Activated T-helper 1 cell treated with Interleukin-2 at 50 U/mL for 16 hours (primary cell): ENCODE results near the gene RGMA.
"Not testable (repeated sequence)": the region's sequence is repeated elsewhere in the genome, so short reads cannot be mapped to it uniquely, and the experiment has no call there.

ENCODE experiments used
- DNase-seq: peaks from one replicate; pipeline ENCODE4 v3.0.0-alpha.2; 2020; ENCODE audit warnings: low read depth

The RGMA gene

DNA sequence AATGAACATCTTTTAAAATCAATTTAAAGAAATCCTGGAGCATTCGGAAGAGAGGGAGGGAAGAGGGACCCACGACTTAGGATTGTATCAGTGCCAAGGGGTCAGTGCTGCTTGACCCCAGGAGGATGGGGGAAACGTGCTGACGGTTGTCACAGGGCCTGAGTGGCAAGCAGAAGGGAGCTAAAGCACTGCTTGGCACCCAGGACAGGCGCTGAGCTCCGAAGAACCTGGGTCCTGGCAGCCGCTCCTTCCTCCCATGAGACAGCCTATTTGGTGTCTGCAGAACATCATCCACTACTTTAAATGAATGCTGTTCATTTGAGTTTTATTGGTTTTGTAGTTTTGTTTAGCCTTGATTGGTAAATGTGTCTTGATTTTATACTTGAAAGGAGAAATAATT is 54.5 kb downstream of the RGMA start:
- no peak for DNase-seq

DNA sequence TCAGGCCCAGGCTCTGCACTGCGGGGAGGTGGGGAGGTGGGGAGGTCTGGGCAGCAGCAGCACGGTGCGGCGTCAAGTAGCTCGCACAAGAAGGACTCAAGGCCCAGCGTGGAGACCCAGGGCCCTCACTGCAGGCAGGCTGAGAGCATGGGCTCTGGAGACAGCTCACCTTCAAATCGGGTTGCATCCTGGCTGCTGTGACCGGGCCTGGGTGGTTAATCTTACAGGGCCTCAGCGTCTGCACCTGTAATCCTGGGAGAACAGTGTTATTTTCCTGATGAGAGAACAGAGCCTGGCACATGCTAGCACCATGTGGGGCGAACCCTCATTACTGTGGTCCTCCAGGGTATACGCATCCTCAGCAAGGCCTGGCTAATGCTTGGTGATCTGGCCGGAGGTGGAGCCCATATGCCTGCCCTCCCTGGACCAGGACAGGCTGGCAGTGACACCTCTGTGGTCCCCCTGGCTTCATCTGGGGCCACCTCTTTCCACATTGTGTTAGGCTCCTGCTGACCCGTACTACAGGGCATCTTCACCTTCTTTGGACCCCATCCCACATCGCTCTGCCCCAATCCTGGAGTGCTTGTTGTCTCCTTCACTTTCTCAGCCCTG is 55.5 kb downstream of the RGMA start:
- DNase-seq: no peak

DNA sequence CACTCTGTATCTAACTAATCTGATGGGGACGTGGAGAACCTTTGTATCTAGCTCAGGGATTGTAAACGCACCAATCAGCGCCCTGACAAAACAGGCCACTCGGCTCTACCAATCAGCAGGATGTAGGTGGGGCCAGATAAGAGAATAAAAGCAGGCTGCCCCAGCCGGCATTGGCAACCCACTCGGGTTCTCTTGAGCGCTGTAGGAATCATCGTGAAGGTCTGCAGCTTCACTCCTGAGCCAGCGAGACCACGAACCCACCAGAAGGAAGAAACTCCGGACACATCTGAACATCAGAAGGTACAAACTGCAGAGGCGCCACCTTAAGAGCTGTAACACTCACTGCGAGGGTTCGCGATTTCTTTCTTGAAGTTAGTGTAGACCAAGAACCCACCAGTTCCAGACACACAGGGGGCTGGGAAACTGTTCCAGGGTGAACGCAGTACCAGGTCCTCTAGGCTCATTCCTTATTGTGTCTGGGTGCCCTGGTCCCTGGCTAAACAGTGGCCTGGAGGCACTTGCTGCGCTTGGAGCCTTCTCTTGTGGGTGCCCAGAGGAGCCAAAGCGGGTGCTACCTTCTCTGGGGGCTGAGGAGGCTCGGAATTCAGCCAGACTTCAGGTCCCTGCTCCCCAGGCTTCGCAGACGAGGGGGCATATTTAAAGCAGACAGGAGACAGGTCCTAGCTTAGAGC is 56.4 kb downstream of the RGMA start:
- DNase-seq: not testable (repeated sequence)

DNA sequence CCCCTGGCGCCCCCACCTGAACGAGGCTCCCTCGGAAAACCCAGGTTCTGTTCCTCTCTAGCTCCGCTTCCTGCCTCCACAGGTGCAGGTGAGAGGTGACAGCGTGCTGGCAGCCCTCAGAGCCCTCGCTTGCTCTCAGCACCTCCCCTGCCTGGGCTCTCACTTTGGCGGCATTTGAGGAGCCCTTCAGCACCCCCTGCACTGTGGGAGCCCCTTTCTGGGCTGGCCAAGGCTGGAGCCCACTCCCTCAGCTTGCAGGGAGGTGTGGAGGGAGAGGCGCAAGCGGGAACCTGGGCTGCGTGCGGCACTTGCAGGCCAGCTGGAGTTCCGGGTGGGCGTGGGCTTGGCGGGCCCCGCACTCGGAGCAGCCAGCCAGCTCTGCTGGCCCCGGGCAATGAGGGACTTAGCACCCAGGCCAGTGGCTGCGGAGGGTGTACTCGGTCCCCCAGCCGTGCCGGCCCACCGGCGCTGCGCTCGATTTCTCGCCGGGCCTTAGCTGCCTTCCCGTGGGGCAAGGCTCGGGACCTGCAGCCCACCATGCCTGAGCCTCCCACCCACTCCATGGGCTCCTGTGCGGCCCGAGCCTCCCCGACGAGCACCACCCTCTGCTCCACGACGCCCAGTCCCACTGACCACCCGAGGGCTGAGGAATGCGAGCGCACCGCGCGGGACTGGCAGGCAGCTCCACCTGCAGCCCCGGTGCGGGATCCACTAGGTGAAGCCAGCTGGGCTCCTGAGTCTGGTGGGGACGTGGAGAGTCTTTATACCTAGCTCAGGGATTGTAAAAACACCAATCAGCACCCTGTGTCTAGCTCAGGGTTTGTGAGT is 57.2 kb downstream of the RGMA start:
- not testable (repeated sequence) for DNase-seq

DNA sequence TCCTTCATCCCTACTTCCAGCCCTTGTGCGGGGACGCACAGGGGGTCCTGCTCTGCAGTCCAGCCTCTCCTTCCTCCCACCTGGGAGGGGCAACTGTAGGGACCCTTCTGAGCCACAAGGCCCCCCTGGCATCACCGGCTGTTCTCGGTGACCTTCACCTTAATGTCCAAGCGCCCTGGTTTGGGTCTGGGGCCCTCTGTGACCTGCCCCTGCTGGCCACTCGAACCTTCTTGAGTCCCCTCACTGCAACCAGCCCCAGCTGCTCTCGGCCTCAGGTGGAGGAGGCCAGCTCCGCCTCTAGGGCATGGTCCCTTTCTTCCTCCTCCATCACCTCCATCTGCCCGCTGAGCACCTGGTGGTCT is 57.9 kb downstream of the RGMA start:
- DNase-seq: no peak

DNA sequence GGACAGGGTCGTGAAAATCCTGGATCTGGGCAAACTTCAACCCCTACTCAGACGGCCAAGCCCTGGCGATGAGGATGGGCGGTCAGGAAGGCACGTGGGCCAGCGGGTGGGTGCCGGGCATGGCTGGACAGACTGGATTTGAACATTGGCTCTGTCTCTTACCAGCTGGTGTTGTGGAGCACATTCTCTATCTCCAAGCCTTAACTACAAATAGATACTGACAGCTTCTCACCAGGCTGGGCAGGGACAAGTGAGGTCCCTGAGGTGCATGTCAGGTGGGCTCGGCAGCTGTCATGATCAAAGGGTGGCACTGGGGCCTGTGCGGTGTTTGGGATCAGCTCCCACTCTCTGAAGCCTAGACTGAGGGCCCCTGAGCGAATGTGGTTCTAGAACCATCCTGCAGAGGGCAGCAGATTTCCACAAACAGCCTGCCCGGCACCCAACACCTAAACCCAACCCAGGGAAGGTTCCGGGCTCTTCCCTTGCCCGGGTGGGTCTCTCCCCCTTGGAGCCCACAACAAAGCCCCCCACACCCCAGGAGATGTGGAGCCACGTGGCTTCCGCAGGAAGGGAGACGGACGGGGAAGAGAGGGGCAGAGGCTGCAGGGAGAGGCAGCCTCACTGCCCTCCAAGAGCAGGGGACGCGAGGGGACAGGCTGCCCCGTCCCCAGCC is 58.4 kb downstream of the RGMA start:
- DNase-seq: peak; percentile 38

DNA sequence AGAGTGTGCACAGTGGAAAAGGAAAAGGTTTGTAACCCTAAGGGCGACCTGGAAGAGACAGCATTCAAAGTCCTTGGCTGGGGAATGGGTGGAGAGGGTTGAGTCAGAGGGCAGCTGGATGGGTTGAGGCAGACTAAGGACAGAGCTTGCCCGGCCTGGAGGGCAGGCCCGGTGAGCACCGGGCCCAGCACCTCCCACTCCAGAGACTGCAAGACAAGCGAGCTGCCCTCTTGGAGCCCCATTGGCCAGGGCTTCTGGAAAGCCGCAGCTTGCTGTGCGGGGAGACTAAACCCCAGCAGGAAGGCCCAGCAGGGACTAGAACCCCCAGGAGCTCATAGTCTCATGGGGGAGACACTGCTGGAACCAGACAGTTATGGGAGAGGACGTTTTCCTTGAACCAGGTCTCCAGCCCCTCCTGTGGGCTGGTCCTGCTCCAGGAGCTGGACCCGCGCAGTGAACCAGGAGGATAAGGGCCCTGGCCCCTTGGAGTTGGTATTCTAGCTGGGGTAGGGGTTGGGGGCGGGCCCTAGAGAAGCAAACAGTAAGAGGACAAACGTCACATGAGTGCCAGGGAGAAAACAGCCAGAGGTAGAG is 59.1 kb downstream of the RGMA start:
- no peak for DNase-seq

DNA sequence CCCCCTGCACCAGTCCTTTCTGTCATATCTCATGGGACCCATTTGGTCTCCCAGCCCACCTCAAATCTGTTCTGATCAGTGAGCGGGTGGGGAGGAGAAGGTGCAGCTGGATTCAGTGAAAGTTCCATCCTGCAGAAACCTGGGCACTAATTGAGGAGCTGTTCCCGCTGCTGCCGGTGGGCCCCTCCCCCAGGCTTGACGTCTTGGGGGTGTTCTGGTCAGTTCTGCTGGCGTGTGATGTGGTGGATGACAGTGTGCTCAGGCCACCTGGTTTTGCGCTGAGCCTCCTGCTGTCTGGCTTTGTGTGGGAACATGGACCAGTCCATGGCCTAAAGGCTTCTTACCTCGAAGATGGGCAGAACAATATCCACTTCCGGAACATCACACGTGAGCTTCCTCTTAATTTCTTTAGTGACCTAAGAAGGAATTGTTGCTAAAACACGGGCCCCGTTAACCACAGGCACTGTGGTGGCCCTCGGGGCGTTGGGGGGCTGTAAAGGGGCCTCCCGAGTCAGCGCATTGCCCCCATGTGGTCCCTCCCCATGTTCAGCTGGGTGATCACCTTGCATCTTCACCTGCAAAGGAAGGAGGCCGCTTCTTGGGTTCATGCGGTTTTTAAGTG is 59.7 kb downstream of the RGMA start:
- DNase-seq: no peak

DNA sequence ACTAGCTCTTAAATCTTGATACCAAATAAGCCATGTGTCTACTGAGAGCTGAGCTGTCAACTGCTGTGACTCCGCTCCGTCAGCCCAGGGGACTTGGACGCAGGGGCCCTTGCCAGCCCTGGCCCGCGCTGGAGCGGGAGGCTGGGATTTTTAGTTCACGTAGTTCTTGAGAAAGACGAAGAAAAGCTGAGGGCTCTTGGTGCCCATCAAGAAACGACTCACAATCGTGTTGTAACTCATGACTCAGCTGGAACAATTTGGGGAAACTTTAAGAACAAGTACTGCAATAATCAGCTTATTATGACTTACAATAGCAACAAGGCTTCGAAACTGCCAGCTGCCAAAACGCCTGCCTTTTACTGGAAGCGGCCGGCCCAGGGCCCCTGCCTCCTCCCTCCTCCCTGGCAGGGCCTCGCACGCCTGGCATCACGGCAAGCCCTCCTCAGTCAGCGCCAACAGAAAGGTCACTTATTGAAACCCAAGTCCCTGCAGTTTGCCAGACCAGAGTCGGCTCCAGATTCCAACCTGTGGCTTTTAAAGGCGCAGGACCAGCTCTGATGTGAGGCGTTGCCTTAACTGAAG is 60.3 kb downstream of the RGMA start:
- DNase-seq: no peak

DNA sequence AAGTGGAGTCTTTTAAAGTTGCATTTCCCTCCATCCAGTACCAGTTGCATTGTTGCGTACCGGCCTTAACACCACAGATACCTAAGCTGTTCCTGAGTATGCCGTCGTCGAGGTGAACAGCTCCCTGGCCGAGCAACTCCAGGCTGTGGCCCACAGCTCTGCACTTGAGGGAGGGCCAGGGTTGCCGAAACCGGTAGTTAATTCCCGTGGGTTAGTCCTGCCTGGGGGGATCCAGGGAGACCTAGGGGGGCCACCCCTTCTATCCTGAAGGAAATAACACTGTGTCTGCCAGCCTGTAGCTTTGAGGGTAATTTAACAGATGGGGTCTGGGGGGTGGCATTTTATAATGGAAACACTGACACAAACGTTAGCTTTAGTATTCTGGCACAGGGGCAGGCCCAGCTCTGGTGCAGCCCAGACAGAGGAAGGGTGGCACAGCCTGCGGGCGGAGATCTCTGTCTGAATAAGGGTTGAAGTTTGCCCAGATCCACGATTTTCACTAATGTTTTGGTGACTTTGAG is 60.8 kb downstream of the RGMA start:
- DNase-seq: no peak

DNA sequence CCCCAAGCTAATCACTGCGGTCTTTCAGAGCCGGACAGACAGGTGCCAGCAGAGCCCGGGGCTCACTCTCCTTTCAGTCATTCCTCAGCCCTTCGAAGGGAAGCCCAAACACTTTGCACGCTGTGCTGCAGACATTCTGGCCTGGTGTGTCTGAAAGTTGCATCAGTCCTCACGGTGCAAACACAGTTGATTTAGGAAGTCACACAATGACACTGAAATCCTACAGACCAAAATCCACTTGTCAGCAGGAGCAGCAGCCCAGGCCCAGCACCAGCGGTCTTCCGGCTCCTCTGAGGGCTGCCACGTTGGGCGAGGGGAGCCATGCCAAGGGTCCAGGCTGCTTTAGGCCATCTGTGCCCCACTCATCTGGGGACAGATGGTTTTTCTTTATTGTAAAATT is 61.6 kb downstream of the RGMA start:
- no peak for DNase-seq

DNA sequence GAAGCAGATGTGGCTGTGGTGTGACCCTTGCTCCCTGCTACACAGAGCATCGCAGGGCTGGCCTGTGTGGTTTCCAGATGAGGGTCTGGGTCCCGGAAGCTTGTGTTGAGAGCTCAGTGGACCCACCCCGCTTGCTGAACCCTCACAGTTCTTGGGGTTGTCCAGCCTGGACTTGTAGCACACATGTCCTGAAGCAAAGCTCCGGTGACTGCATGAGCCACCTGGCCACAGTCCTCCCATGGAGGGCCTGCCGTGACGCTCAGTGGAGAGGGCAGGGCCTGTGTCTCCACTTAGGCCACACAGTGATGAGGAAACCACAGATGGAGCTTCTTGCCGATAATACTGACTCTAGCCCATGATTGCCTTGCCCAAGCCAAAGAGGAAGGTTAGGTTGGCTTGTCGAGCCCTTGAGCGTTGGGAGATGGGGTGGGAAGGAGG is 62.6 kb downstream of the RGMA start:
- no peak for DNase-seq

DNA sequence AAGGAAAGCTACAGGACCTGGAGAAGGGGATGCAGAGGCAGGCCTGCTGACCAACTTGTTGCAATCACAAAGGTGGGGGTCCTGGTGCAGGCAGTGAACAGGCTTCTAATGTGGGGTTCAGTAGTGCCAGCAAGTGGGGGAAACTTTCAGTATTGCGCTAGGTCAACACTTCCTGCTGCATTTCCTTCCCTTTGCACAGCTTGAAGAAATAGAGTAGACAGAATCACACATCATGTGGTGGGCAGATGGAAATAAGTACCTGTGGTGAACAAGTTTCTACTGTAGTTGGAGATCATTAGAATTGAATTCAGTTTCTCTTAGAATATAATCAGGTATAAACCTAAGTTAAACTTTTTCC is 63.4 kb downstream of the RGMA start:
- DNase-seq: no peak

DNA sequence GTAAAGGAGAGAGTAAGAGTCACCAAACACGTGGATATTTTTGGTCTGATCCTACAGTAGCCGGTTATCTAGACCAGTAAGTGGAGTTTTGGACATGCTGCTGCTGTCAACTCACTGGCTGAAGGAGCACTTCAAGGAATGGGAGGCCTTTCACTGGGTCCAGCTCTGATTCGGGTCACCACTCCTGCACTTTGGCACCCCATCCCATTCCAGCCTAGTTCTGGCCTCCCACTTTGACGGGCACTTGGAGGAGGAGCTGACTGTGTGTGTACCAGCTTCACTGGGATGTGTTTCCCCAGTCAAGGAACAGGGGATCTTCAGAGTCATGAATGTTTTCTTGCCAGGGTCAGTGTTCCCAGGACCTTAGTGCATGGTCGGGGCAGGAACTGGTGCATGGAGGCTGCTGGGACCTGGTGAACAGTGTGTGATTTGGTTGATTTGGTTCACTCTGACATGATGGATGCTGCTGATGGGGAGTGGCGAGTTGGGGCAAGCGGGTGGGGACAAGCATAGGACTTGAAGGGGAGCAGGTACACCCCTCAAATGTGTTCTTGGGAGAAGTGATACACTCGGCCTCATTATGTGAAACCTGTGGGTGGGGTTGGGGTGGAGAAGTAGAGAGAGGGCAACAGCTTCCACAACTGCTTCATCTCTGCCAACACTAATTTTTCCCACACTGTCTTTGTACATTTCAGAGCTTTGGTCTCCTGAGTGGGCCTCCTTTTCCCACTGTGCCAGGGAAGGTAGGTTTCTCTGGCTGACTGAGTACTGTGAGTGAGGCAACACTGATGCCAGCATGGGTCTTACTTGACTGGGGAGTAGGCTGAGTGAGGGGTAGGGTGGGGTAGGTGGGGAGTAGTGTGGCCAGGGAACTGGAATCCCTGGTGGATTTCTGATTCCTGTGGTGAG is 64.0 kb downstream of the RGMA start:
- DNase-seq: no peak

DNA sequence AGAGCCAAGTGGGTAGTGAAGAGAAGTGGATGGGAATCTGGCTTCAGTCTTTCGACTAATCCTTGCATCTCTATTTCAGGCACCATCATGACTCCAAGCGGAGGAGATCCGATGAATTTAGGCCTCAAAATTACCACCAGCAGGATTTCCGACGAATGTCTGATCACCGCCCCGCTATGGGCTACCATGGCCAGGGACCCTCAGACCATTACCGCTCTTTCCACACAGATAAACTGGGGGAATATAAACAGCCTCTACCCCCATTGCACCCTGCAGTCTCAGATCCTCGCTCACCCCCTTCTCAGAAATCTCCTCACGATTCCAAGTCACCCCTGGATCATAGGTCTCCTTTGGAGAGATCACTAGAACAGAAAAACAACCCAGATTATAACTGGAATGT is 64.7 kb downstream of the RGMA start:
- no peak for DNase-seq

DNA sequence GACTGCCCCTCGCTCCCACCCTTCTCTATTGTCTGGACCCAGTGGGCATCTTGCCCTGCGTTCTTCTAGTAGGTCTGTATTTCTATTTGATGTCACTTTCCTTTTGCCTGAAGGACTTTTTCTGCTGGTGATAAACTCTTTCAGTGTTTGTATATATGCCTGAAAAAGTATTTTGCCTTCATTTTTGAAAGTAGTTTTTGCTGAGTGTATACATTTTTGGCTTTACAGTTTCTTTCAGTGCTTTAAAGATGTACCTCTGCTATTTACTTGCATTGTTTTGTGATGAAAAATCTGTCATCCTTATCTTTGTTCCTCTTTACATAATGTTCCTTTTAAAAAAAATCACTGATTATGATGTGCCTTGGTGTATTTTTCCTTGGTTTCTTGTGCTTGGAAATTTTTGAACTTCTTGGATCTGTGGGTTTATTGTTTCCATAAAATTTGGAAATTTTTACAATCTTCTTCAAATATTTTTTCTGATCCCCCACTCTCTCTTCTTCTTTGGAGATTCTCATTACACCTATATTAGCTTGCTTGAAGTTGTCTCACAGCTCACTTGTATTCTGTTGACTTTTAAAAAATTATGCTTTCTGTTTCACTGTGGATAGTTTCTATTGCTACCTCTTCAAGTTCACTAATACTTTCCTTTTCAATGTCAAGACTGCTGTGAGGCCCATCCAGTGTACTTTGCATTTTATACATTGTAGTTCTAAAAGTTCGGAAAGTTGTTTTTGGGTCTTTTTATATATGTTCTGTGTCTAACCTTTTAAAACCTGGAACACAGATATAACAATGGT is 67.8 kb downstream of the RGMA start:
- DNase-seq: no peak

DNA sequence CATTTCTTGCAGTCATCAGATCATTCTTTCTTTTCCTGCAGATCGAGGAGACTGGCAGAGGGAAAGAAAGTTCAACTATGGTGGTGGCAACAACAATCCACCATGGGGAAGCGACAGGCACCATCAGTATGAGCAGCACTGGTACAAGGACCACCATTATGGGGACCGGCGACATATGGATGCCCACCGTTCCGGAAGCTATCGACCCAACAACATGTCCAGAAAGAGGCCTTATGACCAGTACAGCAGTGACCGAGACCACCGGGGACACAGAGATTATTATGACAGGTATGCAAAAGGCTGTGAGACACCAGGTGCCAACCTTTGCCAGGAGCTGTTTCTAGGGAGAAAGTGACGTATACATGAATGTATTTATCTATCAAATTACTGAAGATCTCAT is 69.0 kb downstream of the RGMA start:
- DNase-seq: no peak

DNA sequence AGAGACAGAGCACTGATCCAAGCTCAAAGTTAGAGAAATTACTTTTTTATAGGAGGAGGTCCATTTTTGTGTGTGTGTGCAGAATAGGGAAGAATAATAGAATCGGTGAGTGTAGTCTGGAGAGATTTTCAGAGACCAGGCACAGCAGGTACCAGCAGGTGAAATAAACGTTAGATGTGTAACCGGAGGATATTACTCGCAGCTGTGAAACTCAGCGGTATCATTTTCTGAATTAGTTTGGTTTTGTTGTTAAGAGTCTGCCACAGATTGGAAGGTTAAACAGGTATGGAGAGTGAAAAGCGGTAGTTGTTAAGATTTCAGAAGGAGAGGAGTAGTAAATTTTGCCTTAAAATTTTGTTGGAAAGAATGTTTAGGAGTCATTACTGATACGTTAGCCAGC is 69.9 kb downstream of the RGMA start:
- no peak for DNase-seq

DNA sequence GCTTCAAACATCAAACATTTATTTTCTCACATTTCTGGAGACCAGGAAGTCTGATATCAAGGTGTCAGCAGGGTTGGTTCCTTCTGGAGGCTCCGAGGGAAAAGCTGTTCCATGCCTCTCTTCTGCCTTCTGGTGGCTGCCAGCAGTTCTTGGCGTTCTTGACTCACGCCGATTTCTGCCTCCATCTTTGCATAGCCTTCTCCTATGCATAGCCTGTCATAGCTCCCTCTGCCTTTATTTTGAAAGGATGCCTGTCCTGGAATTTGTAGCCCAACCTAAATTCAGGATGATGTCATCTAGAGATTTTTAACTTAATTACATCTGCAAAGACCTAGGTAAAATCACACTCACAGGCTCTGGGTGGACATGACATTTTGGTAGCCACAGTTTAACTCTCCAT is 70.4 kb downstream of the RGMA start:
- no peak for DNase-seq
